Common myeloid progenitor, CD34-positive (primary cell): Measurements from ENCODE around the gene FBLN7.

Experiments
- CTCF ChIA-PET: fragments of 350-600 bp; sonication (Branson Sonifier 250); formaldehyde crosslinking; loops from one replicate; lab custom pipeline; 2021; ENCODE audit warnings: antibody characterized with exemption; lab: Charles Lee
- POLR2A ChIA-PET: fragments of 350-600 bp; sonication (Branson Sonifier 250); formaldehyde crosslinking; loops from one replicate; lab custom pipeline; 2021; ENCODE audit warnings: antibody characterized with exemption; lab: Charles Lee
- DNase-seq, 3 donors: peaks; one replicate each; pipeline versions ENCODE4 v3.0.0 to v3.0.0-alpha.2; 2013
- H3K27ac ChIP-seq, 2 experiments: 1 replicate in 1 of 2; 2 replicates in 1 of 2; pipeline ENCODE4 v1.7.0; 2013; ENCODE audit warnings: inconsistent platforms in 2 of 2, low read length in 2 of 2, mild to moderate bottlenecking in 2 of 2, low read depth in 1 of 2, moderate library complexity in 1 of 2; ENCODE audit not compliant: severe bottlenecking in 2 of 2, insufficient read depth in 1 of 2, poor library complexity in 1 of 2
- H3K27me3 ChIP-seq, 5 experiments: replicated peaks in 2 of 5; 1 replicate in 3 of 5; 2 replicates in 2 of 5; pipeline versions ENCODE4 v1.6.1 to v1.7.0; 2013; ENCODE audit warnings: low read length in 4 of 5, mild to moderate bottlenecking in 2 of 5, moderate library complexity in 2 of 5, inconsistent platforms in 1 of 5; ENCODE audit not compliant: insufficient read depth in 5 of 5, control insufficient read depth in 4 of 5
- H3K36me3 ChIP-seq, 4 experiments: 1 replicate in 2 of 4; 2 replicates in 2 of 4; pipeline versions ENCODE4 v1.6.1 to v1.7.0; 2013; ENCODE audit warnings: low read length in 3 of 4, control low read depth in 1 of 4, mild to moderate bottlenecking in 1 of 4; ENCODE audit not compliant: control insufficient read depth in 4 of 4, insufficient read depth in 4 of 4
- H3K4me1 ChIP-seq, 4 experiments: 1 replicate in 3 of 4; 2 replicates in 1 of 4; pipeline versions ENCODE4 v1.6.1 to v1.7.1; 2013; ENCODE audit warnings: low read length in 3 of 4, mild to moderate bottlenecking in 3 of 4, control low read depth in 1 of 4, inconsistent platforms in 1 of 4, moderate library complexity in 1 of 4; ENCODE audit not compliant: control insufficient read depth in 4 of 4, insufficient read depth in 4 of 4; ENCODE audit errors: control extremely low read depth in 1 of 4
- H3K4me3 ChIP-seq, 7 experiments: 1 replicate in 4 of 7; 2 replicates in 3 of 7; pipeline versions ENCODE4 v1.5.1 to v1.7.0; 2013; ENCODE audit warnings: mild to moderate bottlenecking in 7 of 7, low read length in 6 of 7, moderate library complexity in 6 of 7, inconsistent platforms in 2 of 7, low read depth in 2 of 7, control low read depth in 1 of 7; ENCODE audit not compliant: insufficient read depth in 4 of 7, control insufficient read depth in 1 of 7; ENCODE audit errors: extremely low read depth in 1 of 7
- H3K9me3 ChIP-seq, 5 experiments: 1 replicate in 4 of 5; 2 replicates in 1 of 5; pipeline versions ENCODE4 v1.6.1 to v1.7.1; 2013; ENCODE audit warnings: low read length in 4 of 5, mild to moderate bottlenecking in 2 of 5, inconsistent platforms in 1 of 5, low read depth in 1 of 5, moderate library complexity in 1 of 5; ENCODE audit not compliant: control insufficient read depth in 4 of 5, insufficient read depth in 2 of 5; ENCODE audit errors: control extremely low read depth in 1 of 5
- WGBS: methylation state at CpG from one replicate; pipeline ENCODE4 v1.1.5; 2013; ENCODE audit not compliant: insufficient coverage; 5-methylcytosine and 5-hydroxymethylcytosine counted together

FBLN7 gene

GRCh38 chr2:112170495-112170894 lies 32.3 kb downstream of the FBLN7 start:
- ChIA-PET POLR2A (no interaction called here), CTCF (no interaction called here)
- peaks cover 0 to 3% (median 0%) of the 10 kb centered on the region in 4 experiments for H3K4me1 ChIP-seq
- H3K4me3 ChIP-seq, result no peak overlapping the region
- H3K36me3 ChIP-seq, result no peaks in the 10 kb centered on the region
- no peaks in the 10 kb centered on the region for H3K9me3 ChIP-seq
- WGBS, result 100% methylated on average over 4 of the region's 4 CpGs
- DNase-seq, result no peak
- H3K27me3 ChIP-seq, result no peaks in the 10 kb centered on the region
- no peak overlapping the region for H3K27ac ChIP-seq

DNA sequence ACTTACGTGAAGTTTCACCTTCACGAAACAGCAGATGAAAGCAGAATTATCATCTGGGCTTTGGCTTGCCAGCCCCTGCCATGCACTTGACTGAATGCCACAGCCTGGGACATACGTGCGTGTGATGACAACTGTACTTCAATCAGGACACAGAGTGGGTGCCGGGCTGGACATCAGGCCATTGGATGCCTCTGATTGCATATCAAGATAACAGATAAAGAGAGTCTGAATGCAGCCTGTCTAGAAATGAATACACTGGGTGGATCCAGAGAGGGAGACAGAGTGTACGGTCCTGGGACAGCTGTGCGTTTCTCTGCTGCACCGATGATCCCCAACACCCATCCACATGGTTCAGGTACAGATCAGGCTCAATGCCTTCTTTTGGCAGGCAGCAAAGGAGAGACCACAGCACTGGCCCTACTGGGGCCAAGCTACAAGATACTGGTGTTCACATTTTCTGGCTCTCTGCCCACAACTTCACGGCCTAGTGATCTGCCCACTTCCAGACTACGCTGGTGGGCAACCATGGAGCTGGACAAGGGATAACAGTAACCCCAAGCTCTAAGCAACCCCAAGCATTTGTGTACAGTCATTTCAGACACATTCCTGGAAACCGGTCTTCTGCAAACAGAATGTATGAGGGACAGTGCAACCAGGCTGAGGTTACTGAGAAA lies 35.6 kb downstream of the FBLN7 start:
- no peaks in the 10 kb centered on the region for H3K36me3 ChIP-seq
- over 99% methylated on average over 11 of the region's 11 CpGs for whole genome bisulfite sequencing
- H3K27me3 ChIP-seq, result peaks cover 0 to 4% (median 0%) of the 10 kb centered on the region in 5 experiments
- ChIA-PET POLR2A (no interaction called here), CTCF (interaction anchor here (0.9 kb wide), 1 partner anchor 10 kb away, joined by 3 read pairs; no protein-coding TSS in a partner anchor)
- no peak overlapping the region for H3K27ac ChIP-seq
- no peaks in the 10 kb centered on the region for H3K9me3 ChIP-seq
- H3K4me3 ChIP-seq, result no peak overlapping the region
- no peaks in the 10 kb centered on the region for H3K4me1 ChIP-seq
- no peak for DNase-seq

DNA sequence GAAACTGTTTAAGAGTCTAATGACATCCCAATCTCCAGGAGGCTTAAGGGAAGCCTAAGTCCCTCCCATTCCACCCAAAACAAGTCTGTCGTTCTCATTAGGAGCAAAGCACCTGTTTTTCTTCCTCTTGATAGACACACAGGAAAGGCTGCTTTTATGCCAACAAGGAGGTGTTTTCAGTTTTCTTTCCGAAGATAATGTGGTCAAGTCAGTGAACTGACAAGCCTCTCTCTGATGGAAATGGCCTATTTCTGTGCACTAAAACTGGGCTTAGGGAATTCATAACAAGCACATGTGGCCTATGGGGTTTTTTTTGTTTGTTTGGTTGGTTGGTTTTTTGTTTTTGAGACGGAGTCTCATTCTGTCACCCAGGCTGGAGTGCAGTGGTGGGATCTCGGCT lies 36.2 kb downstream of the FBLN7 start:
- H3K4me3 ChIP-seq, result no peak overlapping the region
- ChIA-PET POLR2A (no interaction called here), CTCF (interaction anchor here (0.9 kb wide), 1 partner anchor 11 kb away, joined by 3 read pairs; no protein-coding TSS in a partner anchor)
- no peaks in the 10 kb centered on the region for H3K36me3 ChIP-seq
- no peaks in the 10 kb centered on the region for H3K4me1 ChIP-seq
- 44% methylated on average over 2 of the region's 4 CpGs for WGBS
- no peak for DNase-seq
- H3K27me3 ChIP-seq, result peaks cover 0 to 5% (median 0%) of the 10 kb centered on the region in 5 experiments
- peaks cover 0 to under 1% (median 0%) of the 10 kb centered on the region in 5 experiments for H3K9me3 ChIP-seq
- no peak overlapping the region for H3K27ac ChIP-seq

- H3K36me3 ChIP-seq, result no peaks in the 10 kb centered on the region
- H3K27me3 ChIP-seq, result peaks cover 0 to 12% (median 0%) of the 10 kb centered on the region in 5 experiments
- WGBS, result 100% methylated on average over 2 of the region's 3 CpGs
- ChIA-PET CTCF (no interaction called here), POLR2A (no interaction called here)
- peaks cover 0 to 3% (median 0%) of the 10 kb centered on the region in 5 experiments for H3K9me3 ChIP-seq
- DNase-seq, result no peak
- H3K27ac ChIP-seq, result no peak overlapping the region
- H3K4me1 ChIP-seq, result no peaks in the 10 kb centered on the region
- no peak overlapping the region for H3K4me3 ChIP-seq
Observed at GRCh38 chr2:112175333-112175732, 37.1 kb downstream of the FBLN7 start.

DNA sequence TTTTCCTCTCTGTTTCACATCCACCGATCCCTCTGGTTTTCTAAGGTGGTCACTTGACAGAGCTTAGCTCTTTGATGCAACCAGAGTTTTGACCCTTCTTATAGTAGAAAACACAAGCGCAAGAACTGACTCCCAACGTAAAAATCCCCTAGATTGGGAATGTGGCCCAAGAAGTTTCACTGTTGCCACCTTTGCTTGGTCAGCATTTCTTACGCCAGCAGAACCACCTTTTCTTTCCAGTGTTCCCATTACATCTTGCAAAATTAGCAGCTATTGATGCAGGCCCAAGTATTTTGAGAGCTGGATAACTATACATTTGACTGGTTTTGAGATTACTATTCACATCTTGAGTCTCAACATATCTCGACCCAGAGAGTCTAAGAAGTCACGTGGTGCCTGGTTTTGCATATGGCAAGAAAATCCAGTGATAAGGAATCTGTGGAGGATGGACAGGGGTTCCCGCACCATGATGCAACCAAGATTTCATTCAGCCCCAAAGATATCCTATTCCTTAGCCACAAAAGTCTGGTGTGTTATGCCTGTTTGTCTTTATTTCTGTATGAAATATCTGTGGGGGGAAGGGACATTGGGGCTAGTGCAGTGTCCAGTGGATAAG lies 37.9 kb downstream of the FBLN7 start:
- 100% methylated on average over 4 of the region's 7 CpGs for WGBS
- POLR2A ChIA-PET, result no interaction called here

GRCh38 chr2:112181571-112182290 lies 43.5 kb downstream of the FBLN7 start:
- peaks cover 0 to 3% (median 0%) of the 10 kb centered on the region in 5 experiments for H3K9me3 ChIP-seq
- H3K27me3 ChIP-seq, result peaks cover 0 to 34% (median 13%) of the 10 kb centered on the region in 5 experiments
- POLR2A ChIA-PET, result no interaction called here
- peak overlapping the region in 2 of 7 experiments; percentile 53 to 57 for H3K4me3 ChIP-seq
- CTCF ChIA-PET, result interaction anchor here (0.5 to 1.2 kb wide), 4 partner anchors 31 to 370 kb away, joined by 3 read pairs; no protein-coding TSS in a partner anchor
- peak in 2 of 3 donors; percentile 28 to 48 for DNase-seq
- 28% methylated on average over 39 of the region's 54 CpGs for WGBS
- peaks cover 0 to 13% (median 9%) of the 10 kb centered on the region in 4 experiments for H3K4me1 ChIP-seq
- no peak overlapping the region for H3K27ac ChIP-seq
- no peaks in the 10 kb centered on the region for H3K36me3 ChIP-seq

More for the DNA sequence above, 37.9 kb downstream of the FBLN7 start:
- no peak overlapping the region for H3K27ac ChIP-seq
- CTCF ChIA-PET, result interaction anchor here (0.6 kb wide), 1 partner anchor 34 kb away, joined by 3 read pairs; no protein-coding TSS in a partner anchor
- no peak for DNase-seq
- no peak overlapping the region for H3K4me3 ChIP-seq
- peaks cover 0 to 3% (median 0%) of the 10 kb centered on the region in 5 experiments for H3K9me3 ChIP-seq
- peaks cover 0 to 17% (median 3%) of the 10 kb centered on the region in 5 experiments for H3K27me3 ChIP-seq
- no peaks in the 10 kb centered on the region for H3K36me3 ChIP-seq
- H3K4me1 ChIP-seq, result no peaks in the 10 kb centered on the region
